ENCODE data around the gene STAT3. TPM values are rescaled to one million over a fixed set of nuclear protein-coding genes. Genes with fewer than 3 reads are reported as not detected.

Gene STAT3
- total RNA-seq, 1 experiment from 2014 or later: 61.0 TPM

GRCh38 chr17:42272162-42272907, 115.9 kb downstream of the STAT3 start:
- Histone ChIP-seq H3K27ac (ENCODE audit: low read depth, low read length) (no peak overlapping the region), H3K4me1 (ENCODE audit: control insufficient read depth in 1 of 2, insufficient read depth in 2 of 2, low read length in 2 of 2) (peaks cover 12 to 19% of the 10 kb centered on the region in 2 experiments), H3K4me3 (replicated peaks in 1 of 2; ENCODE audit: low read depth in 1 of 2, low read length in 2 of 2) (no peak overlapping the region), H3K79me2 (ENCODE audit: insufficient read depth, low read length) (peaks cover 55% of the 10 kb centered on the region), H3K9ac (ENCODE audit: low read length) (no peak overlapping the region), H3K4me2 (ENCODE audit: low read length) (no peak overlapping the region), H3K9me3 (ENCODE audit: control insufficient read depth in 1 of 2, insufficient read depth in 1 of 2, low read depth in 1 of 2, low read length in 2 of 2) (no peaks in the 10 kb centered on the region), H2AFZ (ENCODE audit: low read depth, low read length, poor library complexity, severe bottlenecking) (no peak overlapping the region), H3K27me3 (ENCODE audit: insufficient read depth, low read length) (0 out of 2 replicates have a peak, but pooled peaks cover 5% of the 10 kb centered on the region), H3K36me3 (ENCODE audit: control insufficient read depth in 1 of 2, insufficient read depth in 2 of 2, low read length in 2 of 2) (no peaks in the 10 kb centered on the region), H3K9me2 (ENCODE audit: insufficient read depth) (no peaks in the 10 kb centered on the region), H4K20me1 (ENCODE audit: insufficient read depth) (no peaks in the 10 kb centered on the region)
- RAD21 ChIA-PET (ENCODE audit: low non-redundant PET in 1 of 2, low total read pairs in 2 of 2, uncharacterized antibody in 2 of 2, unreplicated experiment in 2 of 2): no interaction called here
- DNase-seq (ENCODE audit: low read depth, low spot score) (no peak), ATAC-seq (no peak)
- CTCF ChIA-PET: no interaction called here
- POLR2A ChIA-PET: no interaction called here
- no peak for TF ChIP-seq POLR2AphosphoS5 (IDR thresholded peaks at IDR 0.05; ENCODE audit: low read depth, low read length)
- TF ChIP-seq FOSL1 (IDR thresholded peaks at IDR 0.05; ENCODE audit: low read depth): no peak
- TF ChIP-seq SP1 (IDR thresholded peaks at IDR 0.05; ENCODE audit: low read depth): no peak
- TF ChIP-seq ZNF274 (IDR thresholded peaks at IDR 0.05; ENCODE audit: low read depth, low read length): no peak
- no peak for TF ChIP-seq EGR1 (IDR thresholded peaks at IDR 0.05; ENCODE audit: low read depth)
- TF ChIP-seq EZH2phosphoT487 (IDR thresholded peaks at IDR 0.05; ENCODE audit: borderline replicate concordance): no peak
- TF ChIP-seq TCF7L2 (IDR thresholded peaks at IDR 0.05; ENCODE audit: borderline replicate concordance, extremely low read depth, insufficient read depth, insufficient read length): no peak
- no peak for TF ChIP-seq CEBPB (IDR thresholded peaks at IDR 0.05; ENCODE audit: low read depth)
- TF ChIP-seq JUND (IDR thresholded peaks at IDR 0.05): no peak
- no peak for TF ChIP-seq POLR2A (IDR thresholded peaks at IDR 0.05; ENCODE audit: borderline replicate concordance, extremely low read depth, insufficient read depth, insufficient read length)
- TF ChIP-seq, protein P1, sequence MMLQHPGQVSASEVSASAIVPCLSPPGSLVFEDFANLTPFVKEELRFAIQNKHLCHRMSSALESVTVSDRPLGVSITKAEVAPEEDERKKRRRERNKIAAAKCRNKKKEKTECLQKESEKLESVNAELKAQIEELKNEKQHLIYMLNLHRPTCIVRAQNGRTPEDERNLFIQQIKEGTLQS (IDR thresholded peaks at IDR 0.05): no peak
- TF ChIP-seq, protein P2, sequence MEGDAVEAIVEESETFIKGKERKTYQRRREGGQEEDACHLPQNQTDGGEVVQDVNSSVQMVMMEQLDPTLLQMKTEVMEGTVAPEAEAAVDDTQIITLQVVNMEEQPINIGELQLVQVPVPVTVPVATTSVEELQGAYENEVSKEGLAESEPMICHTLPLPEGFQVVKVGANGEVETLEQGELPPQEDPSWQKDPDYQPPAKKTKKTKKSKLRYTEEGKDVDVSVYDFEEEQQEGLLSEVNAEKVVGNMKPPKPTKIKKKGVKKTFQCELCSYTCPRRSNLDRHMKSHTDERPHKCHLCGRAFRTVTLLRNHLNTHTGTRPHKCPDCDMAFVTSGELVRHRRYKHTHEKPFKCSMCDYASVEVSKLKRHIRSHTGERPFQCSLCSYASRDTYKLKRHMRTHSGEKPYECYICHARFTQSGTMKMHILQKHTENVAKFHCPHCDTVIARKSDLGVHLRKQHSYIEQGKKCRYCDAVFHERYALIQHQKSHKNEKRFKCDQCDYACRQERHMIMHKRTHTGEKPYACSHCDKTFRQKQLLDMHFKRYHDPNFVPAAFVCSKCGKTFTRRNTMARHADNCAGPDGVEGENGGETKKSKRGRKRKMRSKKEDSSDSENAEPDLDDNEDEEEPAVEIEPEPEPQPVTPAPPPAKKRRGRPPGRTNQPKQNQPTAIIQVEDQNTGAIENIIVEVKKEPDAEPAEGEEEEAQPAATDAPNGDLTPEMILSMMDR (IDR thresholded peaks at IDR 0.05 in 2 of 3, conservative IDR thresholded peaks at IDR 0.05 in 1 of 3; ENCODE audit: borderline replicate concordance in 1 of 3, insufficient read depth in 1 of 3, low read depth in 2 of 3, low read length in 2 of 3): no peak
- no peak for TF ChIP-seq RAD21 (IDR thresholded peaks at IDR 0.05; ENCODE audit: low read depth)
- no peak for TF ChIP-seq ZFX (IDR thresholded peaks at IDR 0.05)
- TF ChIP-seq, protein P3, sequence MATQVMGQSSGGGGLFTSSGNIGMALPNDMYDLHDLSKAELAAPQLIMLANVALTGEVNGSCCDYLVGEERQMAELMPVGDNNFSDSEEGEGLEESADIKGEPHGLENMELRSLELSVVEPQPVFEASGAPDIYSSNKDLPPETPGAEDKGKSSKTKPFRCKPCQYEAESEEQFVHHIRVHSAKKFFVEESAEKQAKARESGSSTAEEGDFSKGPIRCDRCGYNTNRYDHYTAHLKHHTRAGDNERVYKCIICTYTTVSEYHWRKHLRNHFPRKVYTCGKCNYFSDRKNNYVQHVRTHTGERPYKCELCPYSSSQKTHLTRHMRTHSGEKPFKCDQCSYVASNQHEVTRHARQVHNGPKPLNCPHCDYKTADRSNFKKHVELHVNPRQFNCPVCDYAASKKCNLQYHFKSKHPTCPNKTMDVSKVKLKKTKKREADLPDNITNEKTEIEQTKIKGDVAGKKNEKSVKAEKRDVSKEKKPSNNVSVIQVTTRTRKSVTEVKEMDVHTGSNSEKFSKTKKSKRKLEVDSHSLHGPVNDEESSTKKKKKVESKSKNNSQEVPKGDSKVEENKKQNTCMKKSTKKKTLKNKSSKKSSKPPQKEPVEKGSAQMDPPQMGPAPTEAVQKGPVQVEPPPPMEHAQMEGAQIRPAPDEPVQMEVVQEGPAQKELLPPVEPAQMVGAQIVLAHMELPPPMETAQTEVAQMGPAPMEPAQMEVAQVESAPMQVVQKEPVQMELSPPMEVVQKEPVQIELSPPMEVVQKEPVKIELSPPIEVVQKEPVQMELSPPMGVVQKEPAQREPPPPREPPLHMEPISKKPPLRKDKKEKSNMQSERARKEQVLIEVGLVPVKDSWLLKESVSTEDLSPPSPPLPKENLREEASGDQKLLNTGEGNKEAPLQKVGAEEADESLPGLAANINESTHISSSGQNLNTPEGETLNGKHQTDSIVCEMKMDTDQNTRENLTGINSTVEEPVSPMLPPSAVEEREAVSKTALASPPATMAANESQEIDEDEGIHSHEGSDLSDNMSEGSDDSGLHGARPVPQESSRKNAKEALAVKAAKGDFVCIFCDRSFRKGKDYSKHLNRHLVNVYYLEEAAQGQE (IDR thresholded peaks at IDR 0.05; ENCODE audit: low read depth): no peak
- TF ChIP-seq, protein P4, sequence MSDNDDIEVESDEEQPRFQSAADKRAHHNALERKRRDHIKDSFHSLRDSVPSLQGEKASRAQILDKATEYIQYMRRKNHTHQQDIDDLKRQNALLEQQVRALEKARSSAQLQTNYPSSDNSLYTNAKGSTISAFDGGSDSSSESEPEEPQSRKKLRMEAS (IDR thresholded peaks at IDR 0.05): no peak
- TF ChIP-seq SIN3A (IDR thresholded peaks at IDR 0.05; ENCODE audit: low read depth): no peak
- intact Hi-C loops (cut with micrococcal nuclease): no loop called here
- no TSS peak for BruUV-seq (replicated peaks)
